Endothelial cell of umbilical vein (primary cell): ENCODE data around the gene MIB2. TPM values are rescaled to one million over a fixed set of nuclear protein-coding genes. Genes with fewer than 3 reads are reported as not detected.
A peak's percentile ranks its signal among the peaks of the same experiment; 100 is the strongest.

Experiments used
- BruUV-seq: library from RNA; stranded (reverse); fragments of 400-500 nt; replicated peaks from 2 replicates; lab custom pipeline; 2021; lab: Mats Ljungman, UMichigan
- CTCF ChIA-PET: fragments of 300-600, 350-600 bp; sonication (Branson Sonifier 250); formaldehyde crosslinking; loops from one replicate; lab custom pipeline; 2021; ENCODE audit warnings: antibody characterized with exemption, inconsistent platforms; lab: Charles Lee
- POLR2A ChIA-PET: fragments of 300-600, 350-600 bp; sonication (Branson Sonifier 250); formaldehyde crosslinking; loops from one replicate; lab custom pipeline; 2021; ENCODE audit warnings: antibody characterized with exemption, inconsistent platforms; lab: Charles Lee
- DNase-seq: peaks from one replicate; pipeline ENCODE4 v3.0.0-alpha.2; 2011; ENCODE audit warnings: low read depth, low spot score
- FAIRE-seq: peaks from 2 replicates; lab custom pipeline; 2011; peaks lifted over from hg19 to GRCh38; lab: Jason Lieb, UNC
- H2AFZ ChIP-seq: 2 replicates; pipeline ENCODE4 v1.6.0; 2012; ENCODE audit warnings: low read depth, low read length, control low read depth, inconsistent platforms
- H3K27ac ChIP-seq: 2 replicates; pipeline ENCODE4 v1.5.1; 2011; ENCODE audit warnings: low read depth, mild to moderate bottlenecking, control low read depth, low read length, moderate library complexity; ENCODE audit not compliant: insufficient read depth
- H3K27me3 ChIP-seq, 2 experiments: 2 replicates each; pipeline versions ENCODE4 v1.6.0 to v1.6.1; 2011; ENCODE audit warnings: low read length in 2 of 2, mixed read lengths in 1 of 2; ENCODE audit not compliant: control insufficient read depth in 2 of 2, insufficient read depth in 2 of 2
- H3K36me3 ChIP-seq, 2 experiments: 2 replicates in 1 of 2; 3 replicates in 1 of 2; pipeline ENCODE4 v1.5.1; 2011; ENCODE audit warnings: low read length in 2 of 2, mild to moderate bottlenecking in 1 of 2, moderate library complexity in 1 of 2; ENCODE audit not compliant: control insufficient read depth in 2 of 2, insufficient read depth in 2 of 2; ENCODE audit errors: extremely low read depth in 1 of 2
- H3K4me1 ChIP-seq: 3 replicates; pipeline ENCODE4 v1.5.1; 2011; ENCODE audit warnings: mild to moderate bottlenecking, low read length; ENCODE audit not compliant: control insufficient read depth, insufficient read depth; ENCODE audit errors: extremely low read depth
- H3K4me2 ChIP-seq: 2 replicates; pipeline ENCODE4 v1.6.1; 2011; ENCODE audit warnings: low read length, control low read depth, mixed read lengths; ENCODE audit not compliant: insufficient read depth
- H3K4me3 ChIP-seq, 3 experiments: fragments of 200-600 bp in 1 of 3; sonication (generic), shearing (Covaris generic) in 1 of 3; replicated peaks in 1 of 3; 2 replicates each; pipeline ENCODE4 v1.5.1; 2011 to 2016; ENCODE audit warnings: control low read depth in 3 of 3, low read length in 3 of 3, mild to moderate bottlenecking in 2 of 3, inconsistent platforms in 1 of 3, low read depth in 1 of 3, moderate library complexity in 1 of 3; ENCODE audit not compliant: insufficient read depth in 1 of 3
- H3K79me2 ChIP-seq: 2 replicates; pipeline ENCODE4 v1.6.0; 2012; ENCODE audit warnings: low read length, inconsistent platforms; ENCODE audit not compliant: control insufficient read depth, insufficient read depth
- H3K9ac ChIP-seq: replicated peaks from 2 replicates; pipeline ENCODE3; 2011; ENCODE audit warnings: low read length, control low read depth; ENCODE audit not compliant: insufficient read depth; ENCODE audit errors: extremely low read depth
- H3K9me1 ChIP-seq: replicated peaks from 3 replicates; pipeline ENCODE4 v1.6.0; 2011; ENCODE audit warnings: mild to moderate bottlenecking, low read length; ENCODE audit not compliant: control insufficient read depth, insufficient read depth; ENCODE audit errors: extremely low read depth
- H3K9me3 ChIP-seq: replicated peaks from 2 replicates; pipeline ENCODE4 v1.5.1; 2012; ENCODE audit warnings: low read length, inconsistent platforms; ENCODE audit not compliant: control insufficient read depth, insufficient read depth
- H4K20me1 ChIP-seq: replicated peaks from 2 replicates; pipeline ENCODE3; 2011; ENCODE audit warnings: mild to moderate bottlenecking, low read length; ENCODE audit not compliant: control insufficient read depth, insufficient read depth; ENCODE audit errors: extremely low read depth
- CTCF ChIP-seq, 2 donors: IDR thresholded peaks; 1 replicate in 1 of 2; 2 replicates in 1 of 2; pipeline ENCODE4 v1.5.1; 2011; ENCODE audit warnings: low read length in 2 of 2, mild to moderate bottlenecking in 2 of 2, moderate library complexity in 2 of 2, control low read depth in 1 of 2, inconsistent platforms in 1 of 2, low read depth in 1 of 2; ENCODE audit not compliant: insufficient read depth in 1 of 2; ENCODE audit errors: extremely low read depth in 1 of 2
- EZH2 ChIP-seq: IDR thresholded peaks from 2 replicates; pipeline ENCODE4 v1.6.1; 2012; ENCODE audit warnings: borderline replicate concordance, low read depth, mild to moderate bottlenecking, moderate library complexity, low read length, inconsistent platforms; ENCODE audit not compliant: severe bottlenecking
- FOS ChIP-seq: IDR thresholded peaks from 2 replicates; pipeline ENCODE4 v1.6.1; 2011; ENCODE audit warnings: mild to moderate bottlenecking, low read length, moderate library complexity, borderline replicate concordance; ENCODE audit not compliant: insufficient read depth
- GATA2 ChIP-seq: IDR thresholded peaks from 2 replicates; pipeline ENCODE4 v1.7.0; 2011; ENCODE audit warnings: low read depth, mild to moderate bottlenecking, moderate library complexity, mixed read lengths, low read length; ENCODE audit not compliant: insufficient read length, insufficient read depth
- JUN ChIP-seq: IDR thresholded peaks from 2 replicates; pipeline ENCODE4 v1.6.1; 2011; ENCODE audit warnings: borderline replicate concordance, low read depth; ENCODE audit not compliant: insufficient read length, insufficient read depth
- MYC ChIP-seq: IDR thresholded peaks from one replicate; pipeline ENCODE4 v1.6.1; 2011; ENCODE audit warnings: mild to moderate bottlenecking, low read depth, low read length
- POLR2A ChIP-seq: IDR thresholded peaks from 2 replicates; pipeline ENCODE4 v1.6.1; 2012; ENCODE audit warnings: low read depth, mild to moderate bottlenecking, control low read depth, low read length
- POLR2AphosphoS5 ChIP-seq: IDR thresholded peaks from 2 replicates; pipeline ENCODE4 v1.6.1; 2012; ENCODE audit warnings: low read depth, mild to moderate bottlenecking, control low read depth, low read length, moderate library complexity; ENCODE audit not compliant: insufficient read depth
- dilution Hi-C: fragments of 300-500 bp; cut with MboI; formaldehyde crosslinking; loops from one replicate; pipeline ENCODE4 v1.15.0; 2019; ENCODE audit warnings: low sequenced_read_pairs; ENCODE audit not compliant: extremely low pct_ligation_motif_present
- intact Hi-C: fragments of 100-400 bp; cut with micrococcal nuclease; formaldehyde crosslinking; loops from one replicate; pipeline ENCODE4 v1.10.0; 2022
- polyA plus RNA-seq, 4 experiments: library from polyadenylated mRNA; depleted of rRNA in 3 of 4; stranded (reverse) in 3 of 4; unstranded in 1 of 4; fragments of >200 nt; gene quantifications; 2 replicates each; pipeline versions ENCODE4 v1.2.1 to v1.2.3, GENCODE V29; 2011 to 2012; ENCODE audit warnings: missing spikeins in 1 of 4
- total RNA-seq: library from RNA; stranded (reverse); gene quantifications from 2 replicates; pipeline ENCODE4 v1.2.3, GENCODE V29; 2021
- TF ChIP-seq, protein P1 (sequence below): IDR thresholded peaks from 2 replicates; pipeline ENCODE4 v1.6.1; 2011; ENCODE audit not compliant: insufficient read depth, insufficient read length

MIB2 gene
- total and polyA plus RNA-seq, 2 donors (not counting 3 experiments of a cell fraction or from before 2014, with no cell fraction given): 25.9 to 45.0 TPM

DNA sequence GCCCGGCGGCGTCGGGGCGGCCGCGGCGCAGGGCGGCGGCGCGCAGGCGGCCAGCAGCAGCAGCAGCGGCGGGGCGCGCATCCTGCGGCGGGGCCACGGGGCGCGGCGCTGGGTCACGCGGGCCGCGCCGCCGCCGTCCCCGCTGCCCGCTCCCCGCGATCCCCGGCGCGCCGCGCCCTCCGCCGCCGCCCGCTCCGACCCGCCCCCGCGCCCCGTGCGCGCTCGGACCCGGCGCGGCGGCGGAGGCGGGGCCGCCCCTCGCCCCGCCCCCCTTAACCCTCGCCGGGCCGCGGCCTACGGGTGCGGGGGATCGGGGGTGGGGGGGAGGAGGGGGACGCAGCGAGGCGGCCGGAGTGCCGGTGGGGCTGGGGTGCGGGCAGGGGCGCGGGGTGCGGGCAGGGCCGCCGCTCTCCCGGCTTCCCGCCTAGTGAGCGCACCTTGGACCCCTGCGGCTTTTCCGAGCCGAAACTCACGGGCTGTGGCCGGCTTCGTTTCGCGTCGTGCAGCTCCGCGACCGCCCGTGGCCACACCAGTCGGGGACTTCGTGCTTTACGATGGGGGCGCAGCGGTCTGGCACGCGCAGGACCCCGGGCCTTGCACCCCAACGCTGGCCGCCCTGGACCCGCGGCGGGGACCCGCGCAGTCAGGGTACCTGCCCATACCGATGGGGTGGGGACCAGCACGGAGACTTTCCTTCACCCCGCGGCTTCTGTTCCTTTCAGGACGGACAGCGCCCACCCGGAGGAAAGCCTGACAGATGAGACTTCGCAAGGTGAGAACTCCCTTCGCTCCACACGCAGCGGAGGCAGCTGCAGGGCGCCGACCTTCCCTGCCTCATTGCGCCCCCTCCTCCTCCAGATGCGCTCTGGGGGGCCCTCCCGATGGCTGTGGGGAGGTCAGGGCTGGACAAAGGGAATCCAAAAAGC, 15.1 kb upstream of the MIB2 start, which contains the start of gene FNDC10:
TSS of gene FNDC10 (minus strand) at position 201 of the 926 bp plus-strand sequence. CDS start at position 81, 120 bp downstream.
- no peaks in the 10 kb centered on the region for H3K79me2 ChIP-seq
- intact Hi-C loops (no loop called here), dilution Hi-C loops (no loop called here)
- no peak within 1 kb of the TSS for H3K9ac ChIP-seq
- H2AFZ ChIP-seq: peak within 1 kb of the TSS; percentile 63
- H4K20me1 ChIP-seq: no peaks in the 10 kb centered on the region
- H3K36me3 ChIP-seq: no peaks in the 10 kb centered on the region
- no TSS peak for BruUV-seq
- no peaks in the 10 kb centered on the region for H3K4me1 ChIP-seq
- TF ChIP-seq EZH2: peak; percentile 57
- TF ChIP-seq, protein P1, sequence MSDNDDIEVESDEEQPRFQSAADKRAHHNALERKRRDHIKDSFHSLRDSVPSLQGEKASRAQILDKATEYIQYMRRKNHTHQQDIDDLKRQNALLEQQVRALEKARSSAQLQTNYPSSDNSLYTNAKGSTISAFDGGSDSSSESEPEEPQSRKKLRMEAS: no peak
- no peak within 1 kb of the TSS for H3K27ac ChIP-seq
- POLR2A ChIA-PET: no interaction called here
- no peak within 1 kb of the TSS for H3K4me2 ChIP-seq
- CTCF ChIA-PET: no interaction called here
- FAIRE-seq (no peak), DNase-seq (no peak)
- peaks cover 18 to 31% of the 10 kb centered on the region in 2 experiments for H3K27me3 ChIP-seq
- no peaks in the 10 kb centered on the region for H3K9me1 ChIP-seq
- H3K9me3 ChIP-seq: no peaks in the 10 kb centered on the region
- H3K4me3 ChIP-seq: no peak within 1 kb of the TSS

DNA sequence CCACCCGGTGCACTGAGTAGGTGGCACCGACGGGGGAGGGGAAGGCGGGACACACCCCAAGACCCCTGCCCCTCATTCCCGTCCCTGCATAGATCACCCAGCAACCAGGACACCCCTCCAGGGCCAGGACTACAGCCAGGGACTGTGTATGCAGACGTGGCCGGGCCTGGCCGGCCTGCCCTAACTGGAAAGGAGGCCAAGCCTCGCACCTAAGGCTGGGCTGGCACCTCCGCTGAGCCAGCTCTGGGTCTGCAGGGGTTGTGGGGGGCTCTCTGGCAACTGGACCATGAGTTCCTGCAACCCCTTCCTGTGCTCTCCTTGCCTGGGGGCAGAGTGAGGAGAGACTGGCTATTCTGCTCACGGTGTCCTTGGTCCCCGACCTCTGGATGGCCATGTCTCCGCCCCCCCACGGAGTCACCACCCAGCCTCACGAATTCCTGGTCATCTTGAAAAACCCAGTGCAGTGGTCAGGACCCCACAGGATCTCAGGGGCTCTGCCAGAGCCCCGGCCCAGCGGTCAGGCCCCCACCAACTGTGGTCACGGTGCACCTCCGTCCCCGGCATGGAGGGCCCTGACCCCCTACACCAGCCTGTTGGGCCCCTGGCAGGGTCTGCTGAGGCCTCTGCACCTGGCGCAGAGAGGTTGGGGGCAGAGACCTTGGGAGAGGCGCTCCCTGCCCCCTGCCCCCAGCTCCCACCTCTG, 14.3 kb upstream of the MIB2 start:
- Histone ChIP-seq H3K9me1 (no peaks in the 10 kb centered on the region), H4K20me1 (no peaks in the 10 kb centered on the region), H3K9me3 (no peaks in the 10 kb centered on the region), H3K9ac (no peak overlapping the region), H2AFZ (no peak overlapping the region), H3K79me2 (no peaks in the 10 kb centered on the region), H3K36me3 (no peaks in the 10 kb centered on the region), H3K4me3 (no peak overlapping the region), H3K4me2 (no peak overlapping the region), H3K27me3 (peaks cover 17 to 30% of the 10 kb centered on the region in 2 experiments), H3K27ac (no peak overlapping the region), H3K4me1 (no peaks in the 10 kb centered on the region)
- DNase-seq (no peak), FAIRE-seq (no peak)
- intact Hi-C loops: no loop called here
- dilution Hi-C loops: no loop called here
- BruUV-seq: no TSS peak
- ChIA-PET CTCF (interaction anchor here (0.7 kb wide), 1 partner anchor 29 kb away, joined by 3 read pairs; no protein-coding TSS in a partner anchor), POLR2A (no interaction called here)
- no peak for TF ChIP-seq MYC
- TF ChIP-seq POLR2AphosphoS5: no peak
- no peak for TF ChIP-seq POLR2A
- TF ChIP-seq EZH2: no peak
- no peak for TF ChIP-seq FOS
- no peak for TF ChIP-seq JUN
- TF ChIP-seq CTCF (IDR thresholded peaks at IDR 0.05; ENCODE audit: extremely low read depth in 1 of 2, insufficient read depth in 1 of 2, low read depth in 1 of 2, low read length in 2 of 2): no peak
- TF ChIP-seq GATA2: no peak
- TF ChIP-seq, protein P1: no peak
